Measurements from ENCODE around the gene PEX10. TPM values are rescaled to one million over a fixed set of nuclear protein-coding genes. Genes with fewer than 3 reads are reported as not detected.

Gene PEX10
- total and polyA plus RNA-seq, 2 of the 8 experiments (the other 6 are each of a cell fraction or from before 2014, with no cell fraction given), result 24.3 to 26.9 TPM

DNA sequence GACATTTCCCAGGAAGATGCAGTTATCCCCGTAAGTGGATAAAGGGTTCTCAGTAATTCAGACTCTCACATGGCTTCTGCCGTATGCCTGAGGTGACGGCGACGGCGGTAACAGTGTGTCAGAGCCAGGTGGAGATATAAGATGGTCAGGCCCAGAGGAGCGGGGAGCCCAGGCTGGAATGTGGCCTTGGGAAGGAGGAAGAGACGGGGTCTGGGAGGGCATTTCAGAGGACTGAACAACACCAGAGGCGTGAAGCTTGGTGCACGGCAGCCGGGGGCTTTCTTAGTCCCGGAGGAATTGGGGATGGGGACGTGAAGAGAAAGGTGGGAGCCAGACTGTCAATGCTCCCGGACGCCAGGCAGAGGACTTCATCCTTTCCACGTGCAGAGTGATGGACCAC, 19.7 kb downstream of the PEX10 start (continued):
- TF ChIP-seq TAF1 (IDR thresholded peaks at IDR 0.05; ENCODE audit: low read depth, low read length), result no peak

Data from H1 (cell line).